ENCODE measurements around the gene WNT2B. TPM values are rescaled to one million over a fixed set of nuclear protein-coding genes. Genes with fewer than 3 reads are reported as not detected.

WNT2B gene
- polyA plus RNA-seq, 1 of the 3 experiments (the other 2 are of a cell fraction) = 4.3 TPM

- Histone ChIP-seq H3K9me3 (no peaks in the 10 kb centered on the region), H3K79me2 (ENCODE audit: insufficient read depth) (no peaks in the 10 kb centered on the region), H3K4me3 (ENCODE audit: low read depth in 2 of 2, low read length in 1 of 2) (no peak overlapping the region), H3K9me2 (no peaks in the 10 kb centered on the region), H2AFZ (ENCODE audit: low read depth) (no peak overlapping the region), H4K20me1 (ENCODE audit: insufficient read depth) (no peaks in the 10 kb centered on the region; the same call in 1 of the 2 replicates), H3K4me1 (ENCODE audit: control insufficient read depth in 1 of 2, insufficient read depth in 2 of 2, low read depth in 1 of 2, low read length in 1 of 2) (peaks cover 6 to 15% of the 10 kb centered on the region in 2 experiments; a peak in 2 of 4 replicates), H3F3A (replicated peaks; ENCODE audit: insufficient read depth) (peaks cover 33% of the 10 kb centered on the region), H3K36me3 (replicated peaks in 1 of 2; ENCODE audit: control insufficient read depth in 1 of 2, insufficient read depth in 2 of 2, low read length in 1 of 2) (peaks cover 29 to 30% of the 10 kb centered on the region in 2 experiments), H3K27ac (ENCODE audit: low read depth in 2 of 2, low read length in 1 of 2) (no peak overlapping the region), H3K9ac (no peak overlapping the region), H3K27me3 (ENCODE audit: insufficient read depth) (no peaks in the 10 kb centered on the region), H3K4me2 (no peak overlapping the region)
- DNase-seq = no peak
- WGBS (ENCODE audit: low lambda C conversion rate) = 73% methylated on average over 3 of the region's 3 CpGs
- ChIA-PET POLR2A (no interaction called here), CTCF (interaction anchor here (1.0 to 12.9 kb wide), 4 partner anchors 16 to 91 kb away, joined by 3 to 154 read pairs (median 6); no protein-coding TSS in a partner anchor)
- TF ChIP-seq NFIC (IDR thresholded peaks at IDR 0.05; ENCODE audit: borderline replicate concordance) (no peak), RCOR1 (IDR thresholded peaks at IDR 0.05; ENCODE audit: low read length) (no peak), FOXJ3 (CRISPR knock-in tag; IDR thresholded peaks at IDR 0.05) (no peak), TCF12 (IDR thresholded peaks at IDR 0.05) (no peak), YY1 (IDR thresholded peaks at IDR 0.05; ENCODE audit: low read depth) (no peak), FOSL2 (IDR thresholded peaks at IDR 0.05; ENCODE audit: borderline replicate concordance, low read depth) (no peak), EP300 (IDR thresholded peaks at IDR 0.05; ENCODE audit: borderline replicate concordance in 1 of 2, low read depth in 1 of 2, low read length in 1 of 2) (no peak), JUND (IDR thresholded peaks at IDR 0.05) (no peak), GATA2 (CRISPR knock-in tag; IDR thresholded peaks at IDR 0.05) (no peak), ELF1 (IDR thresholded peaks at IDR 0.05) (no peak), RXRA (IDR thresholded peaks at IDR 0.05; ENCODE audit: borderline replicate concordance, low read depth) (no peak), CHD2 (IDR thresholded peaks at IDR 0.05; ENCODE audit: low read length, partially characterized antibody) (no peak), RAD21 (IDR thresholded peaks at IDR 0.05; ENCODE audit: low read length) (no peak), MXI1 (IDR thresholded peaks at IDR 0.05; ENCODE audit: low read depth, low read length) (no peak), FOXM1 (IDR thresholded peaks at IDR 0.05; ENCODE audit: low read depth) (no peak), ZBTB33 (IDR thresholded peaks at IDR 0.05; ENCODE audit: borderline replicate concordance, low read depth) (no peak), NRF1 (IDR thresholded peaks at IDR 0.05; ENCODE audit: low read depth, low read length) (no peak)
- TF ChIP-seq, protein P1, sequence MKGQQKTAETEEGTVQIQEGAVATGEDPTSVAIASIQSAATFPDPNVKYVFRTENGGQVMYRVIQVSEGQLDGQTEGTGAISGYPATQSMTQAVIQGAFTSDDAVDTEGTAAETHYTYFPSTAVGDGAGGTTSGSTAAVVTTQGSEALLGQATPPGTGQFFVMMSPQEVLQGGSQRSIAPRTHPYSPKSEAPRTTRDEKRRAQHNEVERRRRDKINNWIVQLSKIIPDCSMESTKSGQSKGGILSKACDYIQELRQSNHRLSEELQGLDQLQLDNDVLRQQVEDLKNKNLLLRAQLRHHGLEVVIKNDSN (IDR thresholded peaks at IDR 0.05; ENCODE audit: borderline replicate concordance, low read depth) = no peak
- TF ChIP-seq, protein P2, sequence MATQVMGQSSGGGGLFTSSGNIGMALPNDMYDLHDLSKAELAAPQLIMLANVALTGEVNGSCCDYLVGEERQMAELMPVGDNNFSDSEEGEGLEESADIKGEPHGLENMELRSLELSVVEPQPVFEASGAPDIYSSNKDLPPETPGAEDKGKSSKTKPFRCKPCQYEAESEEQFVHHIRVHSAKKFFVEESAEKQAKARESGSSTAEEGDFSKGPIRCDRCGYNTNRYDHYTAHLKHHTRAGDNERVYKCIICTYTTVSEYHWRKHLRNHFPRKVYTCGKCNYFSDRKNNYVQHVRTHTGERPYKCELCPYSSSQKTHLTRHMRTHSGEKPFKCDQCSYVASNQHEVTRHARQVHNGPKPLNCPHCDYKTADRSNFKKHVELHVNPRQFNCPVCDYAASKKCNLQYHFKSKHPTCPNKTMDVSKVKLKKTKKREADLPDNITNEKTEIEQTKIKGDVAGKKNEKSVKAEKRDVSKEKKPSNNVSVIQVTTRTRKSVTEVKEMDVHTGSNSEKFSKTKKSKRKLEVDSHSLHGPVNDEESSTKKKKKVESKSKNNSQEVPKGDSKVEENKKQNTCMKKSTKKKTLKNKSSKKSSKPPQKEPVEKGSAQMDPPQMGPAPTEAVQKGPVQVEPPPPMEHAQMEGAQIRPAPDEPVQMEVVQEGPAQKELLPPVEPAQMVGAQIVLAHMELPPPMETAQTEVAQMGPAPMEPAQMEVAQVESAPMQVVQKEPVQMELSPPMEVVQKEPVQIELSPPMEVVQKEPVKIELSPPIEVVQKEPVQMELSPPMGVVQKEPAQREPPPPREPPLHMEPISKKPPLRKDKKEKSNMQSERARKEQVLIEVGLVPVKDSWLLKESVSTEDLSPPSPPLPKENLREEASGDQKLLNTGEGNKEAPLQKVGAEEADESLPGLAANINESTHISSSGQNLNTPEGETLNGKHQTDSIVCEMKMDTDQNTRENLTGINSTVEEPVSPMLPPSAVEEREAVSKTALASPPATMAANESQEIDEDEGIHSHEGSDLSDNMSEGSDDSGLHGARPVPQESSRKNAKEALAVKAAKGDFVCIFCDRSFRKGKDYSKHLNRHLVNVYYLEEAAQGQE (IDR thresholded peaks at IDR 0.05; ENCODE audit: low read depth, low read length) = no peak
- TF ChIP-seq, protein P3, sequence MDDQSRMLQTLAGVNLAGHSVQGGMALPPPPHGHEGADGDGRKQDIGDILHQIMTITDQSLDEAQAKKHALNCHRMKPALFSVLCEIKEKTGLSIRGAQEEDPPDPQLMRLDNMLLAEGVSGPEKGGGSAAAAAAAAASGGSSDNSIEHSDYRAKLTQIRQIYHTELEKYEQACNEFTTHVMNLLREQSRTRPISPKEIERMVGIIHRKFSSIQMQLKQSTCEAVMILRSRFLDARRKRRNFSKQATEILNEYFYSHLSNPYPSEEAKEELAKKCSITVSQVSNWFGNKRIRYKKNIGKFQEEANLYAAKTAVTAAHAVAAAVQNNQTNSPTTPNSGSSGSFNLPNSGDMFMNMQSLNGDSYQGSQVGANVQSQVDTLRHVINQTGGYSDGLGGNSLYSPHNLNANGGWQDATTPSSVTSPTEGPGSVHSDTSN (IDR thresholded peaks at IDR 0.05) = no peak
Observed at GRCh38 chr1:112461200-112461871, 47.4 kb upstream of the WNT2B start.
